HG03135 (cell line): ENCODE results near the gene PCNX2.
"Not testable (repeated sequence)": the region's sequence is repeated elsewhere in the genome, so short reads cannot be mapped to it uniquely, and the experiment has no call there.

ENCODE experiments used
- ATAC-seq: cut with Tn5 transposase; IDR thresholded peaks from one replicate; pipeline ENCODE4 v1.9.1; 2021; ENCODE audit warnings: mild to moderate bottlenecking, moderate library complexity; ENCODE audit not compliant: unreplicated experiment

PCNX2 gene

DNA sequence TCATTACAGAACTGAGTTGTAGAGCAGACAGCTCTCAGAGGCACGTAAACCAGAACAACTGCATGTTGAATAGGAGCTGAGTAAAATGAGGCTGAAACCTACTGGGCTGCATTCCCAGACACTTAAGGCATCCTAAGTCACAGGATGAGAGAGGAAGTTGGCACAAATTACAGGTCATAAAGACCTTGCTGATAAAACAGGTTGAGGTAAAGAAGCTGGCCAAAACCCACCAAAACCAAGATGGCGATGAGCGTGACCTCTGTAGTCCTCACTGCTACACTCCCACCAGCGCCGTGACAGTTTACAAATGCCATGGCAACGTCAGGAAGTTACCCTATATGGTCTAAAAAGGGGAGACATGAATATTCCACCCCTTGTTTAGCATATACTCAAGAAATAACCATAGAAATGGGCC, 187.8 kb downstream of the PCNX2 start:
- not testable (repeated sequence) for ATAC-seq

DNA sequence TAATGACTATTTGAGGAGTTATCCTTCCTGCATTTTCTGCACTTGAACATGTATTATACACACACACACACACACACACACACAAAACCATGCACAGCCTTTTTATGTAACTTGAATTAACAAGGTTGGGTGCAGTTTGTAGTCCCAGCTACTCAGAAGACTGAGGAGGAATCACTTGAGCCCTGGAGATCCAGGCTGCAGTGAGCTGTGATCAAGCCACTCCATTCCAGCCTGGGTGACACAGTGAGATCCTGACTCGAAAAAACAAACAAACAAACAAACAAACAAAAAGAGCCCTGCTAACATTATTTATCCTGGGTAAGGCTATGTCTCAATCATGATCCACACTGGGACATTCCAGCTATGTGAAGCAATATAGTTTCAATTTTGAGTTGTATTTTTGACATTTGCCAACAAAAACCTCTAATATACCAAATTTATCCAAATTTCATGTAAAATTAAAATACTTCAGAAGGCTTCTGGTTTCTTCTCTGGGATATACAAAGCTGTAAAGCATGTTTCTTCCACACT, 188.3 kb downstream of the PCNX2 start:
- ATAC-seq: no peak

DNA sequence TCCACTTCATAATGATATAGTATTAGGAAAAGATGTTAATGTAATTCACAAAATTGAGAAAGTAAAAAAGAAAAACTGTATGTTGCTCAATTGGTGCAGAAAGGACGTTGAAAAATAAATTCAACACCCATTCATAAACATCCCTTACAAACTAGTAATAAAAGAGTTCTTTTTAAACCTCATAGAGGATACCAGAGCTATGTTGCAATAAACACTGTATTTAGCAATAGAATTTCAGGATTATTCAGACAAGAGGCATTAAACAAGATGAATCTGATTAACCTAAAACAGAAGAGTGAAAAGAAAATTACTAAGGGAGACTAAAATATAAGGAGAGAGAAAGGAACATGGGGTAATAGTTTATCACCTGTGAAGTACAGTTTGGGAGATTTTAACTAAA, 190.3 kb downstream of the PCNX2 start:
- no peak for ATAC-seq

DNA sequence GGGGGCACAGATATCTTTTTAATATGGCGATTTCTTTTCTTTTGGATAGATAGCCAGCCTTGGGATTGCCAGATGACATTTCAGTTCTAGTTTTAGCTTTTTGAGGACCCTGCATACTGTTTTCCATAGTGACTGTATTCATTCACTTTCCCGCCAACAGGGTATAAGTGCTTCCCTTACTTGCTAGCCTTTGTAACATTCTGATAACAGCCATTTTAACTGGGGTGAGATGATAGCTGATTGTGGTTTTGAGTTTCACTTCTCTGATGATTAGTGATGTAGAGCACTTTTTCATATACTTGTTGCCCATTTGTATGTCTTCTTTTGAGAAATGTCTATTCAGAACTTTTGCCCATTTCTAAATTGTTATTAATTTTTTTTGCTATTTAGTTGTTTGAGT, 193.2 kb downstream of the PCNX2 start:
- ATAC-seq: no peak

DNA sequence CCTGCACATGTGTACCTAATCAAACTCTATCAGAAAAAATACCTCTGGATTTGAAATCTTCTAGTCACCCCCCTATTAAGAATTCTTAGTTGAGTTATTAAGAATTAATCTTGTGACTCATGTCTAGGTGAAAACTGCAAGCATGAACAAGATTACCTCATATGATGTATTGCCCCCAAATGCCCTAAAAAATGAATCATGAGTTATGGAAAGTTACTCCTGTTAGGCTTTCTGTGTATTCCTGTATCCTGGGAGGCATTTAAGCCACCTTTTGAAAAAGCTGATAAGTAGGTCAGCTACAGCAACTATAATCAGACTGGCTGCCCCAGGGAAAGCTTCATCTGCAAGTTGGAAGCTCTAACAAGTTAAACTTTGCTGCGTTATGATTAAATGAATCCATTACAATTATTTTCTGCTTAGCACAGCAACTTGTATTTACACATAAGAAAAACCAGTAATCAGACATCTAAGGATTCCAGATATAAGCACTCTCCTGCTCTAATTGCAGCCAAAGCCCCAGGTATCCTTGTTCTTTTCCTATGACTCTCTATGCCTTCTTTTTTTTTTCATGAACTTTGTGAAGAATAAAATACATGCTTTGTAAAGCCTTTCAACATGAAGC, 197.5 kb downstream of the PCNX2 start:
- ATAC-seq: no peak

DNA sequence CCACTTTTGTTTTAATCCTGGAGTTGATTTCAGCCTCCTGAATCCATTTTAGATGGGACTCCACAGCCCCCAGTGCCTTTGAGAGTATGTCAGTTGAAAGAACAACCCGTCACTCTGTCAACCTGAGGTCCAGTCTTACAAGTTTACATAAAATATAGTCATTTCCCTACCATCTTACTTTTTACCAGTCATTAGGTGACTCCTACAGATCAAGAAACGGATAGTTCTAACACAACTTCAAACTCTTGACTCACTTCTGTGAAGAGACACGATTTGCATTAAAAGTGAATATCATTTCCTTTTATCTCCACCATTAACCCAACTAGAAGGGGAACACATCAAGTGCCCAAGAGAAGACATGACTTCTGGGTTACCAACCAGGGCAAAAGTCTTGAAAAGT, 198.0 kb downstream of the PCNX2 start:
- no peak for ATAC-seq

DNA sequence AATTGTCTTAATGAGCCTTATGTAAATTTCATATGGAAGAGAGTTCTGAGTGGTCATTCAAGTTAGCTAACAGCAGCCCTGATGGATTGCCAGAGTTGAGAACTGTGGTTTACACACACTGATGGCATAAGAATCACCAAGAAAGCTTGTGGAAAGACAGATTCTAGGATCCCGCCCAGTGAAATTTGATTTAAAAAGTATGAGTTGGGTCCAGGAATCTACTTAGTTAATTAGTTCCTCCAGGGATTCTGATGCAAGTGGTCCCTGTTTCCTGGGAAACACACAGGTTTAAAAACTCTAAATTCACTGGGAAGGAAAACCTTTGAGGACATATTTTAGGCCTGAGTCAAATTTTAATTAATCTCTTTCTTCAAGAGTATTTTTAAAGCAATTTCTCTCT, 200.8 kb downstream of the PCNX2 start:
- ATAC-seq: no peak

DNA sequence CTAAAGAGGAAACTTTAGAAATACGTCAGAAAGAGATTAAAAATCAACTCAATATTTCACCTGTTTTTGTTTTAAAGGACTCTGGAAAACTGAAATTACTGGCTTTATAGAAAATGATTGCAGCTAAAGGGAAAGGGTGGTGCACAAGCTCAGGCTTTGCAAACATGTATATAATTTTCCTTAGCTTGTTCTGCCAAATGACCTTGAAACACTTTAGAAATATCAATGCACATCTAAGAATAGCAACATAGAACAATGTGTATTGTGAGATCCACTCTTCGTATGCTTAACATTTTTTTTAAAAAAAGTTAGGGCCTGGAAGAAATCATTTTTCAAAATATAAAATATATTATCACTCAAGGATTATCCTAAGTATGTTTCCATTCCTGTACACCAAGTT, 201.3 kb downstream of the PCNX2 start:
- ATAC-seq: no peak

DNA sequence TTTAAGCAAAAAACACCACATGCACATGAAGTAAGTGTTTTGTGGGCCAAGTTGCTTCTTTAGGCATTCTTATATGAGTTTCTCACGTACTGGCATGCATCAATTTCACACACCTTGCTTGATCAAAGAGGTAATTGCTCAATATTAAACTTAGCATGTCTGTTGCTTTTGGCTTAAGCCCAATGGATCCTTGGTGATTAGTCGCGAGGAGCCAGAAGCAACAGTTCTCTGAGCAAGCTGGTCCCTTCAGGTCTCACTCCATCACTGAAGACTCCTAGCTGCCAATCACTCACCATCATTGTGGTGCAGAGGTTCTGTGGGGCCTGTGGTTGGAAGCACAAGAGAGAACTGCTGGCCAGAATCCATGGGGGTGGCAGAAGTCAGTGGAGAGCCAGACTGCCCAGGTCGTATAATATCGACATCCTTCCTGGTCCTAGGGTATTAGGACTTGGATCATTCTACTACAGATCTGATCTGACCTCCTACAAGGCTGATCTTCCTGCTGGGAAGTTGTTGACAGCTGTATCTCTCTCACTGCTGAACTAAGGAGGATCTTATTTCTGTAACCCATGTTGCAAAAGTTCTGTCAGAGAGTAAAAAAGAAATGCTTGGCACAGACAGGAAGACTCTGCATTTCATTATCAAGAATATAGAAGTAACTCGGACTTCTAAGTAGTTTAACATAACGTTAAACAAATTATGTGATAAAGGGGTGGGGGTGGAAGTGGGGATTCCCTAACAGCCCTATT, 204.6 kb downstream of the PCNX2 start:
- no peak for ATAC-seq

DNA sequence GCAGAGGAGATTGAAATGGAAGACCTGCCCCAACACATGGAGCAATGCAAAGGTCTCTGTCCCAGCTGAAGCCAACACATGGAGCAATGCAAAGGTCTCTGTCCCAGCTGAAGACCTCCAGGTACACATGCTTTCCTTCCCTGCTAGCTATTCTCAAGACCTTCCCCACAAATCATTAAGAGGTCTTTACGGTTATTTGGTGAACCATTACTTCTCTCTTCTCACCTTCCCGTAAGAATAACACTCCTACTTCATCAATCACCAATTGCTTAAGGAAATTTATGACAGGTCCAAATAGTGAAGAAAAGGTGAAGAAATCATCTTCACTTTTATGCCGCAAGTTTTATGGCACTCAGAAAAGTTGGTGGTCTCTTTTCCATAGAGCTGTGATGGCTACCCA, 206.3 kb downstream of the PCNX2 start:
- no peak for ATAC-seq

DNA sequence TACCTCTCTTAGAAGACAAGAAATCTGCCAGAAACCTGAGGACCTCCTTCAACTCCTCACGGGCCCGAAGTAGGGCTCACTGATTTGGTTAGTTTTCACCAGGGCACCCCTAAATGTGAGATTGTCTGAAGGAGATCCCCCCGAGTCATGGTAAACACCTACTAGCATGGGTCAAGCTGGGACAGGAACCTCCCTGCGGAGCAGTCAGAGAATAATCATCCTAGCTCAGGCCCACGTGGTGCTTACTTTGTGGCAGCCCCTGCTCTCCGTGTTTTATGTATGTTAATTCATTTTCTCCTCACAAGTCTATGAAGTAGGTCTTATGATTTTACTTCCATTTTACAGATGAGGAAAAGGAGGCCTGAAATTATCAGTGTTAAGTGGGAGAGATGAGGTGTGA, 206.9 kb downstream of the PCNX2 start:
- no peak for ATAC-seq

DNA sequence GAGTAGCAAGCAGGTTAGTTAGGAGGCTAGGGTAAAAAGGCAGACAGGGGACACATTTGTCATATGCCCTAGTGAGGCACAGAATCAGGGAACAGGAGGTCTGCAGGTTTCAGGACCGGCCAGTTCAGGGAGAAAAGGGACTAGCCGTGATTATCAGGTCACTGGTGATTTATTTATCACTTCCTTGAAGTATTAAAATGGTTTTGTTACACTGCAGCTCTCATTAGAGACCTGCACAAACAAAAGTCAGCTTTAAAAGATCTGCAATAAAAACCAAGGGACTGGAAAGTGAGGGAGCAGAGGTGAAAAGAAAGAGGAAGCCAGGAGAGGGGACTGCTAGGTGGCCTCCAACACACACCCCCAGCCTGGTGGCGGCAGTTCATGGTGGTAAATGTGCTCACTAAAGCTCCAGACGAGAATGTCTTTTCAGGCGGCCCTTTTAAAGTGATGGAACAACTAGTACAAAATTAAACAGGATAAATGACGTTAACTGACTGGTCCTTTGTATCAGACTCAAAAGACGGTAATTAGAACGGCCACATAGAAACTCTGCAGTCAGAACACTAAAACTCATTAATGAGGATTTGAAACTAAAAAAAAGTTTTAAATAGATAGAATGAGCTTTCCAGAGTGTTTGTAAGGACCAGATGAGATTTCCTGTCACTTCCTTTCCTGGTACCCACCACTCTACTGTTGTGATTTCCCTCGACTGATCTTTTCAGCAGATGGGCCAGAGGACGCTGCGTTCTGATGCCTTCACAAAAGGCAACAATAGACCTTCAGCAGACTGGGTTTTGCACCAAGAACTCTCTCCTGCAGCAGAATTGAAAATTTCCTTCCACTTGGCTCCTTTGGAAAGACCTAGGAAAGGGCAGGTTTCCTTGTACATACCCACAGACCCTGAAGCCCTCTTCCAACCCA, 208.3 kb downstream of the PCNX2 start:
- no peak for ATAC-seq

DNA sequence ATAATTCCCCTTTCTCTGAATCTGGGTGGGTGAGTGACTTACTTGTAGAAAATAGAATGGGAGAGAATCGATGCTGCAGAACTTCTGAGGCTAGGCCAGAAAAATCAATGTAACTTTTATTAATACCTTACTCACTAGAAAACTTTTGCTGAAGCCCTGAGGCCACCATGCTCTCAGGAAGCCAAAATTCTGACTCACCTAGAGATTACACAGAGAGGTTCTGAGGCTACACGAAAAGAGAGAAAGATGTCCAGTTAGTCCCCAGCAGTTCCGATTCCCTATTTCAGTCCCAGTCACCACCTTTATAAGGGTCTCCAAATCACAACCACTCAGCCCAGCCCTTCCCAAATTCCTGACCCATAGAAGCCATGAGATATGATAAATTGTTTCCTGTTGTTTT, 210.0 kb downstream of the PCNX2 start:
- no peak for ATAC-seq

DNA sequence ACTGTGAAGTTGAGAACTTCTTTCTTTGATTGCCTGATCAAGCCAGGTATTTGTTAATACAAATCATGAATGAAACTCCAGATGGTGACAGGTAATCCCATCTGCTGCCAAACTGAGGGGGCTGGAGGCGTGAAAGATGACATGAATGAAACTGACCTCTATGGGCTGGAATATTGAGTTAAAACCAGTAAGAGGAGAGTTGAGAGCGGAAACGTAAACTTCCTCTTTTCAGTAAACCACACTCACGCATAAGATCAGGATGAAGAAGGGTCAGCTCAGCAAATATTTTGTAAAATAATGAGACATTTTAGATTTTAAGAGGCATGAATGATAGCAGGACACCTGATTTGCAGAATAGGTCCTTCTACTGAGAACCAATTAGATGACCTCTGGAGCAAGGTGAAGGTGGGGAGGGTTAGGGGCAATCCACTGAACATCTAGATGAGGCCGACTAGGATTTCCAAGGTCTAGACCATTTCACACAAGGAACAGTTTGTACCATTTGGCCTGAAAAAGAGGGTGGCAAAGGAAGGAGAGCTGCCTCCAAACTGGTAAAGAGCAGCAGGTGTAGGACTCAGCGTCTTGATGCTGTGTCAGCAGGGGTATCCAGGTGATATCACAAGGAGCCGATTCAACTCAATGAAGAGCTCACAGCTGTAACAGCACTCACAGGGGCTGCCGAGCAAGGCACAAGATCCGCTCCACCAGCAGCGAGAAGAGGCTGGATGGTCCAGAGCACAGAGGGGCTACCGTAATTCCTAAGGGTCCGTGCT, 212.6 kb downstream of the PCNX2 start:
- ATAC-seq: no peak

DNA sequence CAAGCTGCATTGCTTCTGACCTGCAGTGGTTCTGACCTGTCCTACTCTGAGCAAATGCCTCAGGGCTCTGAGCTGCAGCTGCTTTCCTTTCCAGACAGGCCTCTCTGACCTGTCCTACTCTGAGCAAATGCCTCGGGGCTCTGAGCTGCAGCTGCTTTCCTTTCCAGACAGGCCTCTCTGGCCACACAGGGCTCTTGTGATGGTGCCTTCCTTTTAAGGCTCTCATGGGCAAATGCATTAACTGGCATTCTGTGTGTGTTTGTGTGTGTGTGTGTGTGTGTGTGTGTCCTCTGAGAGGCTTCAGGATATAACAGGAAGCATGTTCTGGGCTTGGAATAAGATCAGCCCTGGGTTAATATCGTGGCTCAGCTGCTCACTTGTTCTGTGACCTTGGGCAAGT, 213.8 kb downstream of the PCNX2 start:
- ATAC-seq: no peak

DNA sequence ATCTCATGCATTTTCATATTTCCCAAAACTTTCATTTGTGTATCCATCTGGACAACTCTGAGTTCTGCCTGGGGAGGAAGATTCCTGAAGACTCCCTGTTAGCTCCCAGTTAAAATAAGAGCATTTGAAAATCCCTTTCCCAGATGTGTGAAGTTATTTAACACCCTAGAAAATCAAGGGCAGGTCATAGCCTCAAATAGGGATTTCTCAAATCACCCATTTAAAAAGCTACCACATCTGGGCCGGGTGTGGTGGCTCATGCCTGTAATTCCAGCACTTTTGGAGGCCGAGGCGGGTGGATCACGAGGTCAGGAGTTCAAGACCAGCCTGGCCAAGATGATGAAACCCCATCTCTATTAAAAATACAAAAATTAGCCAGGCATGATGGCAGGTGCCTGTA, 214.7 kb downstream of the PCNX2 start:
- ATAC-seq: not testable (repeated sequence)

DNA sequence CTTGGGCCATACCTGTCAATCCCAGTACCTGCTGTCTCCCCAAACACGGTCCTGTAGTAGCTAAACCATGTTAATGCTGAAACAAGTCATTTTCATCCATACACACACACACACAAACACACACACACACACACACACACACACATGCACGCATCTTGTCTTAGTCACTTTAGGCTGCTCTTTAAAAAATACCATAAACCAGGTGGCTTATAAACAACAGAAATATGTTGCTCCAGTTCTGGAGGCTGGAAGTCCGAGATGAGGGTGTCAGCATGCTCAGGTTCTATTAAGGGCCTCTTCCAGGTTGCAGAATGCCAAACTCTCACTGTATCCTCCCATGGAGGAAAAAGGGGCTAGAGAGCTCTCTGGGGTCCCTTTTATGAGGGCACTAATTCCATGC, 215.2 kb downstream of the PCNX2 start:
- no peak for ATAC-seq

DNA sequence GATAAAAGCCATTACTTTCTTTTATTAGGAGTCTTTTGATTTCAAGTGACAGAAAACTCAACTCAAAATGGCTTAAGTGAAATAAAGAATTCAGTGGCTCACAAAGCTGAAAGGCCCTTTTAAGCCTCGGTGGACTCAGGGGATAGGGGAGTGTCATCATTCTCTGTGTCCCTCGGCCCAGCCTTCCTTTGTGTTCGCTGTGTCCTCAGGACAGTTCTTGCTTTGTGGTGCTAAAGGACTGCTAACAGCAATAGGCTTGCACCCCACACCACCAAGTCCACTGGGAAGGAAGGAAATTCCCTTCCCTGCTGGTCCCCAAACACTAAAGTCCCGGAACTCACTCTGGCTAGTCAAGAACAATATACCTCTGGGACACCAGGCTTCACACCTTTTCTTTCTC, 216.0 kb downstream of the PCNX2 start:
- no peak for ATAC-seq

DNA sequence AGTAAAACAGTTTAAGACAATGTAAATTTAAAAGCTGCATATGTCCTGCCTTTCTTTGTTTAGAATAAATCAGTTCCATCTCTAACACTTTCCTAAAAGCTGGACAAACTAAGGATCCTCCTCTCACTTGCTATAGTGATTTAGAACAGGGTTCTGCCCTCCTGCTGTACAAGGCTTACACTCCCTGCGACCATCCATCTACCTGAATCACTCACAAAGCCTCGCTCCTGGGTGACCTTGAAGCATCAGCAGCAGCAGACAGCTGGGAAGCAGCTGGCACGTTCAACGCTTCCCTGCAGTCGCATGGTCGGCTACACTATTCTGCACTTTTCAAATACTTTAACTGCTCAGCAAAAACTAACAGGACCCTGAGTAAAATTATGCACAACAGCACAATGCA, 217.1 kb downstream of the PCNX2 start:
- no peak for ATAC-seq

DNA sequence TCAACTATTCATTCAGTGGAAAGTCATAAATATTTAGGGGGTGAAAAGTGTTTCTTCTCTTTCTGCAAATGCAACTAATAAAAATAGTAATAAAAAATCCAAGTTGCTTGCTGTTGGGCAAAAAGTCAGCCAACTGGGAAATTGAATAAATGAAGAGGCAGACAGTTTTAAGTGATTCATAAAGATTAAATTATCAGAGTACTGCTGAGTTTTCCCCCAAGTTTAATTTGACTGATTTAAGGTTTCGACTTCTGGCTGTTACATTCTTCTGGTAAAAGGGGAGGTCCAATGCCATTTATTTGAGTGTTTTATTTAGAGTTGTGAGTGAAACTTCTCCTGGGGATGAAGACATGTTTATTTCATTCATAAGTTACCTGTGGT, 219.6 kb downstream of the PCNX2 start:
- ATAC-seq: no peak

DNA sequence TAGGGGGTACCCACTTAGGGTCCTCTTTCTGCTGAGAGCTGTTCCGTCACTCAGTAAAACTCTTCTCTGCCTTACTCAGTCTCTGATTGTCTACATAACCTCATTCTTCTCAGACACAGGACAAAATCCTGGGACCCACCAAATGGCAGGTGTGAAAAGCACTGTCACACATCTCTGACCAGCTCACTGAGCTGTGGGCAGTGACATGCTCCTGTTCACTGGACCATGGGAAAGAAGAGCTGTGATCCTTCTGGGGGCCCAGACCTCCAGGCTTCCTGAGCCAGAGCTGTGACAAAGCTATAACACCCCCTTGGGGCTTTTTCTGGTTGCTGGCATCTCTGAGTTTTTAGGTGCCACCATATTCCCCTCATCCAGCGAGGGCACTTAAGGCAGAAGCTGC, 229.4 kb downstream of the PCNX2 start:
- ATAC-seq: no peak
